Measurements from ENCODE around the gene KRTAP4-11. TPM values are rescaled to one million over a fixed set of nuclear protein-coding genes. Genes with fewer than 3 reads are reported as not detected.

Gene KRTAP4-11
- total RNA-seq, 3 donors from 2014 or later (not counting 1 experiment from before 2014, with no cell fraction given) = not detected

DNA sequence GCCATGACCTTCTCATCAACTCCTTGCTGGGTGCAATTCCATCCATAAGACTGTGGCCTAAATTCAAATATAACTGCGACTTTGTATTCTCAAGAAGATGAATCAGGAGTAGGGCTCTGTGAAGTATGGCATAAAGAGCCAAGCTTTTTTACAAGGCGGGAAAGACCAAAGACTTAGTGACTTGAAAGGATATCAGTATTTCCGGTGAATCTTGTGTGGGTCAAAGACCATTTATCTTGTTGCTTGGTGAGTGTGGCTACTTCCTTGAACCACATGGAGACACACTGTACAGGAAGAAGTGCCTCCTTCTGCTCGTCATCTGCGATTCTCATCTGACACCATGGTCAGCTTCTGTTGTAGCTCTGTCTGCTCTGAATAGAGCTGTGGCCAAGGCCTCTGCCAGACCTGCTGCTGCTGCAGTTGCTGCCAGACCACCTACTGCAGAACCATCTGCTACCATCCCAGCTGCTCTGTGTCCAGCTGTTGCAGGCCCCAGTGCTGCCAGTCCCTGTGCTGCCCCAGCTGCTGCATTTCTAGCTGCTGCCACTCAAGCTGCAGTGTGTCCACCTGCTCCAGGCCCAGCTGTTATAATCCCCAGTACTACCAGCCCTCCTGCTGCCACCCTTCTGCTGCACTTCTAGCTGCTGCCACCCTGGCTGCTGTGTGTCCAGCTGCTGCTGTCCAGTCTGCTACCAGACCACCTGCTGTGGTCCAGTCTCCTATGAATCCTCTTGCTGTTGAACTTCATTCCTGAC, 46.4 kb downstream of the KRTAP4-11 start:
- Histone ChIP-seq H3K4me1 (ENCODE audit: control insufficient read depth, insufficient read depth, low read length) (no peaks in the 10 kb centered on the region), H3K27me3 (ENCODE audit: control insufficient read depth, insufficient read depth, low read length) (peaks cover 3% of the 10 kb centered on the region), H3K36me3 (ENCODE audit: control insufficient read depth, insufficient read depth, low read length) (no peaks in the 10 kb centered on the region), H3K27ac (ENCODE audit: low read length) (no peak overlapping the region), H3K9me3 (ENCODE audit: control insufficient read depth, insufficient read depth, low read length) (no peaks in the 10 kb centered on the region), H3K4me3 (ENCODE audit: low read length) (no peak overlapping the region)
- ATAC-seq (no peak), DNase-seq (no peak)
- intact Hi-C loops (cut with micrococcal nuclease) = no loop called here
- Mint-ChIP-seq H3K36me3 (no peaks in the 10 kb centered on the region), H3K27me3 (ENCODE audit: low read depth in 2 of 2) (peaks cover 20 to 22% of the 10 kb centered on the region in 2 donors), H3K4me3 (no peak overlapping the region), H3K4me1 (no peaks in the 10 kb centered on the region), H3K27ac (no peak overlapping the region), H3K9me3 (no peaks in the 10 kb centered on the region)
- TF ChIP-seq CTCF (IDR thresholded peaks at IDR 0.05) = no peak
- WGBS (ENCODE audit: insufficient coverage) = 86% methylated on average over 5 of the region's 5 CpGs

DNA sequence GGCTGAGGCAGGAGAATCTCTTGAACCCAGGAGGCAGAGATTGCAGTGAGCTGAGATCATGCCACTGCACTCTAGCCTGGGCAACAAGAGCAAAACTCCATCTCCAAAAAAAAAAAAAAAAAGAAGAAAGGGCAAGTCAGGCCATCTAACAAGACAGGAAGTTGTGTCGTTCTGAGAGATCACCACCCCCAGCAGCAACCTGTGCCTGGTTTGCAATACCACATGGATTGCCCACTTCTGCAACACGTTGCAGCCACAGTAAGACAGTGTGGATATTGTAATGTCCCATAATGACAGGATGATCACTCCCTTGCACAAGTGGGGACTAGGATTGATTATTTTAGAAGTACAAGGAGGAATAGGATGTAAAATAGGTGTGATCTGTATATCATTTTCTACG, 49.1 kb downstream of the KRTAP4-11 start:
- Mint-ChIP-seq H3K27me3 (ENCODE audit: low read depth in 2 of 2) (peaks cover 0 to 4% of the 10 kb centered on the region in 2 donors), H3K27ac (no peak overlapping the region), H3K4me1 (no peaks in the 10 kb centered on the region), H3K4me3 (no peak overlapping the region), H3K36me3 (no peaks in the 10 kb centered on the region), H3K9me3 (no peaks in the 10 kb centered on the region)
- no peak for TF ChIP-seq CTCF (IDR thresholded peaks at IDR 0.05)
- no peaks in the 10 kb centered on the region for H3K27me3 ChIP-seq (ENCODE audit: control insufficient read depth, insufficient read depth, low read length)
- intact Hi-C loops (cut with micrococcal nuclease) = no loop called here
- H3K36me3 ChIP-seq (ENCODE audit: control insufficient read depth, insufficient read depth, low read length) = no peaks in the 10 kb centered on the region
- WGBS (ENCODE audit: insufficient coverage) = 41% methylated on average over 3 of the region's 3 CpGs
- DNase-seq = no peak
- no peak overlapping the region for H3K27ac ChIP-seq (ENCODE audit: low read length)
- H3K9me3 ChIP-seq (ENCODE audit: control insufficient read depth, insufficient read depth, low read length) = no peaks in the 10 kb centered on the region
- ATAC-seq = no peak
- no peaks in the 10 kb centered on the region for H3K4me1 ChIP-seq (ENCODE audit: control insufficient read depth, insufficient read depth, low read length)
- no peak overlapping the region for H3K4me3 ChIP-seq (ENCODE audit: low read length)

DNA sequence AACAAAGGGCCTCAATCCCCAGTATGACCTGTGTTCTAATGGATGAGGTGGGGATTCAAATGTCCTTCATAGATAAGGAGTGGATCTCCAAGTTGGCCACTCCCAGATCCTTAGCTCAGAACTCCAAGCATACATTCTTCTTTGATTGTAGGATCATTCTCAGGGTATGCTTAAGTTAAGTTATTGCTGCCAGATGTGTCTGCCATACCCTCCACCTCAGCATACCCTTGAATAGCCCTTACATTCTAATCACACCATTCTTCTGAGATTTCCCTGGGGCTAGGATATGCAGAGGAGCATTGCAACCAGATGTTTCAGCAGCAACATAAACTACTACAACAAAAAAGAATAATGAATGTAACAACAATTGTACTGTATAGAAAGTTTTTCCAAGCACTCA, 50.9 kb downstream of the KRTAP4-11 start:
- Histone ChIP-seq H3K9me3 (ENCODE audit: control insufficient read depth, insufficient read depth, low read length) (no peaks in the 10 kb centered on the region), H3K4me3 (ENCODE audit: low read length) (no peak overlapping the region), H3K4me1 (ENCODE audit: control insufficient read depth, insufficient read depth, low read length) (no peaks in the 10 kb centered on the region), H3K36me3 (ENCODE audit: control insufficient read depth, insufficient read depth, low read length) (no peaks in the 10 kb centered on the region), H3K27ac (ENCODE audit: low read length) (no peak overlapping the region), H3K27me3 (ENCODE audit: control insufficient read depth, insufficient read depth, low read length) (no peaks in the 10 kb centered on the region)
- H3K4me1 Mint-ChIP-seq = no peaks in the 10 kb centered on the region
- H3K27ac Mint-ChIP-seq = no peak overlapping the region
- TF ChIP-seq CTCF (IDR thresholded peaks at IDR 0.05) = no peak
- intact Hi-C loops (cut with micrococcal nuclease) = no loop called here
- no peaks in the 10 kb centered on the region for H3K9me3 Mint-ChIP-seq
- ATAC-seq = no peak
- no peak for DNase-seq
- no peak overlapping the region for H3K4me3 Mint-ChIP-seq
- no peaks in the 10 kb centered on the region for H3K36me3 Mint-ChIP-seq
- peaks cover 0 to 3% of the 10 kb centered on the region in 2 donors for H3K27me3 Mint-ChIP-seq (ENCODE audit: low read depth in 2 of 2)

Other genes with a start within 250 kb of the KRTAP4-11 start
- gene KRT20, start 233.1 kb downstream of the KRTAP4-11 start, total RNA-seq = not detected
- gene KRT23, start 180.7 kb downstream of the KRTAP4-11 start, total RNA-seq = under 1 TPM in 1 of 3 donors, not detected in 2; 0.83 TPM
- gene KRT39, start 151.4 kb downstream of the KRTAP4-11 start, total RNA-seq = not detected
- not detected for gene KRT40, start 134.0 kb downstream of the KRTAP4-11 start, total RNA-seq
- gene KRTAP3-3, start 124.2 kb downstream of the KRTAP4-11 start, total RNA-seq = not detected
- gene KRTAP3-2, start 118.5 kb downstream of the KRTAP4-11 start, total RNA-seq = not detected
- not detected for gene KRTAP3-1, start 109.2 kb downstream of the KRTAP4-11 start, total RNA-seq
- gene KRTAP1-5, start 91.2 kb downstream of the KRTAP4-11 start, total RNA-seq = not detected
- not detected for gene KRTAP1-4, start 88.2 kb downstream of the KRTAP4-11 start, total RNA-seq
- not detected for gene KRTAP1-3, start 83.5 kb downstream of the KRTAP4-11 start, total RNA-seq
- not detected for gene KRTAP1-1, start 76.9 kb downstream of the KRTAP4-11 start, total RNA-seq
- gene KRTAP2-1, start 71.1 kb downstream of the KRTAP4-11 start, total RNA-seq = not detected
- gene KRTAP2-2, start 63.1 kb downstream of the KRTAP4-11 start, total RNA-seq = not detected
- not detected for gene KRTAP2-3, start 58.3 kb downstream of the KRTAP4-11 start, total RNA-seq
- gene KRTAP2-4, start 52.5 kb downstream of the KRTAP4-11 start, total RNA-seq = not detected
- not detected for gene KRTAP4-7, start 34.2 kb downstream of the KRTAP4-11 start, total RNA-seq
- gene KRTAP4-8, start 20.2 kb downstream of the KRTAP4-11 start, total RNA-seq = not detected
- not detected for gene KRTAP4-16, start 16.2 kb downstream of the KRTAP4-11 start, total RNA-seq
- not detected for gene KRTAP4-9, start 13.0 kb downstream of the KRTAP4-11 start, total RNA-seq
- gene KRTAP4-12, start 5.8 kb upstream of the KRTAP4-11 start, total RNA-seq = not detected
- gene KRTAP4-6, start 22.2 kb upstream of the KRTAP4-11 start, total RNA-seq = not detected
- not detected for gene KRTAP4-5, start 31.5 kb upstream of the KRTAP4-11 start, total RNA-seq
- not detected for gene KRTAP4-4, start 42.4 kb upstream of the KRTAP4-11 start, total RNA-seq
- gene KRTAP4-3, start 49.8 kb upstream of the KRTAP4-11 start, total RNA-seq = not detected
- gene KRTAP4-2, start 59.8 kb upstream of the KRTAP4-11 start, total RNA-seq = not detected
- gene KRTAP4-1, start 66.5 kb upstream of the KRTAP4-11 start, total RNA-seq = not detected
- not detected for gene KRTAP9-1, start 71.5 kb upstream of the KRTAP4-11 start, total RNA-seq
- gene KRTAP9-2, start 108.3 kb upstream of the KRTAP4-11 start, total RNA-seq = not detected
- gene KRTAP9-3, start 114.1 kb upstream of the KRTAP4-11 start, total RNA-seq = not detected
- not detected for gene KRTAP9-8, start 119.6 kb upstream of the KRTAP4-11 start, total RNA-seq
- gene KRTAP9-4, start 131.3 kb upstream of the KRTAP4-11 start, total RNA-seq = not detected
- not detected for gene KRTAP9-9, start 137.0 kb upstream of the KRTAP4-11 start, total RNA-seq
- gene KRTAP9-6, start 147.0 kb upstream of the KRTAP4-11 start, total RNA-seq = not detected
- not detected for gene KRTAP9-7, start 157.3 kb upstream of the KRTAP4-11 start, total RNA-seq
- gene KRTAP29-1, start 184.5 kb upstream of the KRTAP4-11 start, total RNA-seq = not detected
- under 1 TPM; 0.16 to 0.23 (median 0.23) TPM for gene KRTAP16-1, start 190.9 kb upstream of the KRTAP4-11 start, total RNA-seq
- not detected for gene KRTAP17-1, start 197.3 kb upstream of the KRTAP4-11 start, total RNA-seq
- gene KRT33A, start 232.5 kb upstream of the KRTAP4-11 start, total RNA-seq = not detected